HepG2 (cell line): ENCODE measurements around the gene EEIG1. TPM values are rescaled to one million over a fixed set of nuclear protein-coding genes. Genes with fewer than 3 reads are reported as not detected.

Experiments
- DMAP1 ChIP-seq: IDR thresholded peaks from 2 replicates; pipeline ENCODE4 v1.6.1; 2016
- FOXK1 ChIP-seq: sonication (generic); formaldehyde crosslinking; IDR thresholded peaks from 2 replicates; pipeline ENCODE4 v1.4.0; 2020; ENCODE audit warnings: low read depth, missing genetic modification reagents, borderline replicate concordance
- FOXO1 ChIP-seq: sonication (generic); formaldehyde crosslinking; IDR thresholded peaks from 2 replicates; pipeline ENCODE4 v1.4.0; 2020; ENCODE audit warnings: missing genetic modification reagents
- KAT7 ChIP-seq: IDR thresholded peaks from 2 replicates; pipeline ENCODE4 v1.6.1; 2018; ENCODE audit warnings: borderline replicate concordance, missing compliant biosample characterization
- KAT8 ChIP-seq: IDR thresholded peaks from 2 replicates; pipeline ENCODE4 v1.6.1; 2016; ENCODE audit warnings: missing genetic modification reagents, missing compliant biosample characterization
- MYC ChIP-seq: sonication (generic); formaldehyde crosslinking; IDR thresholded peaks from 2 replicates; pipeline ENCODE4 v1.9.0; 2021; ENCODE audit warnings: missing genetic modification reagents, borderline replicate concordance
- NFKB2 ChIP-seq: sonication (generic); formaldehyde crosslinking; IDR thresholded peaks from 2 replicates; pipeline ENCODE4 v1.4.0; 2020; ENCODE audit warnings: missing genetic modification reagents, borderline replicate concordance
- POLR2A ChIP-seq, 2 experiments: IDR thresholded peaks; 2 replicates each; pipeline ENCODE4 v1.6.1; 2011; ENCODE audit warnings: low read depth in 2 of 2, low read length in 2 of 2, mild to moderate bottlenecking in 1 of 2, moderate library complexity in 1 of 2; ENCODE audit not compliant: insufficient read depth in 1 of 2
- RBM22 ChIP-seq: fragments of 200-400 bp; formaldehyde crosslinking; optimal IDR thresholded peaks from 2 replicates; pipeline ENCODE3; 2017; ENCODE audit warnings: mild to moderate bottlenecking, low read length, moderate library complexity
- YEATS2 ChIP-seq: sonication (generic); formaldehyde crosslinking; IDR thresholded peaks from 2 replicates; pipeline ENCODE4 v1.4.0; 2020; ENCODE audit warnings: missing genetic modification reagents, borderline replicate concordance
- ZNF383 ChIP-seq: sonication (generic); formaldehyde crosslinking; IDR thresholded peaks from 2 replicates; pipeline ENCODE4 v1.4.0; 2020; ENCODE audit warnings: missing genetic modification reagents, mild to moderate bottlenecking, borderline replicate concordance
- ZNF451 ChIP-seq: sonication (generic); formaldehyde crosslinking; IDR thresholded peaks from 2 replicates; pipeline ENCODE4 v1.5.0; 2020; ENCODE audit warnings: mild to moderate bottlenecking, missing genetic modification reagents
- ZNF598 ChIP-seq: sonication (generic); formaldehyde crosslinking; IDR thresholded peaks from 2 replicates; pipeline ENCODE4 v1.5.1; 2020; ENCODE audit warnings: mild to moderate bottlenecking, missing genetic modification reagents, borderline replicate concordance
- ZNF629 ChIP-seq: sonication (generic); formaldehyde crosslinking; conservative IDR thresholded peaks from 2 replicates; pipeline ENCODE4 v1.5.0; 2020; ENCODE audit warnings: missing genetic modification reagents
- ZNF749 ChIP-seq: sonication (generic); formaldehyde crosslinking; IDR thresholded peaks from 2 replicates; pipeline ENCODE4 v1.8.0; 2022; ENCODE audit warnings: mild to moderate bottlenecking, missing genetic modification reagents, moderate library complexity, borderline replicate concordance
- ZNF883 ChIP-seq: sonication (generic); formaldehyde crosslinking; IDR thresholded peaks from 2 replicates; pipeline ENCODE4 v1.5.1; 2020; ENCODE audit warnings: mild to moderate bottlenecking, missing genetic modification reagents; ENCODE audit errors: not compliant biosample characterization
- polyA plus RNA-seq, 8 experiments: library from polyadenylated mRNA; depleted of rRNA in 3 of 8; stranded (reverse) in 7 of 8; unstranded in 1 of 8; fragments of >200 nt; fragmentation: Illumina TruSeq in 4 of 8; extraction: Trizol in 4 of 8; gene quantifications; 2 replicates each; pipeline versions ENCODE4 v1.2.1 to v1.2.3, GENCODE V29; 2011 to 2016; ENCODE audit warnings: low read depth in 4 of 8, missing spikeins in 1 of 8, mixed read lengths in 1 of 8; ENCODE audit not compliant: insufficient read depth in 1 of 8
- total RNA-seq, 5 experiments: library from RNA; depleted of rRNA; stranded (reverse); fragments of >200 nt; fragmentation: Illumina TruSeq; extraction: Trizol; gene quantifications; 2 replicates each; pipeline ENCODE4 v1.2.3, GENCODE V29; 2016; ENCODE audit warnings: low read depth in 1 of 5
- TF ChIP-seq, protein P1 (sequence below): sonication (generic); formaldehyde crosslinking; IDR thresholded peaks from 2 replicates; pipeline ENCODE4 v1.8.0; 2023; ENCODE audit warnings: mild to moderate bottlenecking, missing genetic modification reagents
- TF ChIP-seq, protein P2 (sequence below): sonication (generic); formaldehyde crosslinking; IDR thresholded peaks from 2 replicates; pipeline ENCODE4; 2020; ENCODE audit warnings: missing genetic modification reagents, mild to moderate bottlenecking, borderline replicate concordance
- TF ChIP-seq, protein P3 (sequence below): sonication (generic); formaldehyde crosslinking; IDR thresholded peaks from 2 replicates; pipeline ENCODE4 v1.5.0; 2020; ENCODE audit warnings: missing genetic modification reagents
- TF ChIP-seq, protein P4 (sequence below): sonication (generic); formaldehyde crosslinking; IDR thresholded peaks from 2 replicates; pipeline ENCODE4 v1.8.0; 2022; ENCODE audit warnings: missing genetic modification reagents, mild to moderate bottlenecking, borderline replicate concordance
- TF ChIP-seq, protein P5 (sequence below): IDR thresholded peaks from 2 replicates; pipeline ENCODE4 v1.6.1; 2018; ENCODE audit warnings: missing genetic modification reagents, mild to moderate bottlenecking, missing compliant biosample characterization

Gene EEIG1
- total and polyA plus RNA-seq, 2 of the 13 experiments (the other 11 are each of a cell fraction or from before 2014, with no cell fraction given), result 16.6 to 25.2 TPM

DNA sequence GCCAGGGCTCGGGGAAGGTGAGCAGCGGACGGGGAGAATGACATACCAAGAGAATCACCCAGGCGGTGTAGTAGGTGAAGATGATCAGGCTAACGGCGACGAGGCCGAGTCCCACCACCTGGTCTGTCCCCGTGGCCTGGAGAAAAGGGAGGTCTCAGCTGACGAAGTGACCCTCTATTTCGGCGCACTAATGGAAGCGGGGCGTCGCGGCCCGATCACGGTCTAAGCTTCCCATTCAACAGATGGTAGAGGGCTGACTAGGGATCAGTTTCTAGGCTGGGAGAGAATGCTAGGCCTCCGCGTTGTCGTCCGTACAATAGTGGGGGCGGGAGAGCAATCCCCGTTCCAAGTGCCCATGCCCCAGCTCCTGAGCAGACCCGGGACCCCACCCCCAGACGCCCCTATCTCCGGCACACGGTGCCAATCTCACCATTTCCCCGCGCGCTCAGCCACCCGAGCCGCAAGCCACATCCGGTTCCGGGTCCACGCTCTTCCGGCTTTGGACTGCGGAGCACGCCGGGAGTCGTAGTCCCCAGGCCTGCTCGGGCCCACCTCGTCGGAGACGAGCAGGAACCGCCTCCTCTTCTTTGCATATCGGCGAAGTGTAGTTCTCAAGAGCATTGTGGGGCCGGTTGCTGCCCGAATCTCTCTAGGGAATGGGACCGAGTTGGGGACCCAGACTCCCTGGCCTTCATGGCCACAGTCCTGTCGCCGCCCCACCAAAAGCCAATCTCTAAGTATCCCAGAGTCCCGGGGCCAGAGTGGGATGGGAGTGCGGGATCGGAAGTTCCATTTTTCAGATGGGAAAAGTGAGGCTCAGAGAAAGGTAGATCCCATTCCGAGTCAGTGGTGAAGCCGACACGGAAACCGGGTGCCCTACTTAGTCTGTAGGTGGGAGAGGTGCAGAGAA is 43.1 kb downstream of the EEIG1 start, which contains the start of gene DPM2 (continued):
- TF ChIP-seq, protein P1, sequence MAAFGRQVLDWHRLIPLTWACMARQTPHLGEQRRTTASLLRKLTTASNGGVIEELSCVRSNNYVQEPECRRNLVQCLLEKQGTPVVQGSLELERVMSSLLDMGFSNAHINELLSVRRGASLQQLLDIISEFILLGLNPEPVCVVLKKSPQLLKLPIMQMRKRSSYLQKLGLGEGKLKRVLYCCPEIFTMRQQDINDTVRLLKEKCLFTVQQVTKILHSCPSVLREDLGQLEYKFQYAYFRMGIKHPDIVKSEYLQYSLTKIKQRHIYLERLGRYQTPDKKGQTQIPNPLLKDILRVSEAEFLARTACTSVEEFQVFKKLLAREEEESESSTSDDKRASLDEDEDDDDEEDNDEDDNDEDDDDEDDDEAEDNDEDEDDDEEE (CRISPR knock-in tag), result peak; percentile 65; the same call in 1 of the 2 replicates
- peak; percentile 62; the same call in 1 of the 2 replicates for TF ChIP-seq MYC
- peak; percentile 62; the same call in 1 of the 2 replicates for TF ChIP-seq YEATS2 (CRISPR knock-in tag)
- TF ChIP-seq KAT7 (CRISPR knock-in tag), result peak; percentile 50; the same call in 1 of the 2 replicates
- TF ChIP-seq DMAP1 (CRISPR knock-in tag), result 0 out of 2 replicates have a peak, but pooled peaks have one; percentile 55
- TF ChIP-seq ZNF383 (CRISPR knock-in tag), result no peak
- peak; percentile 92 for TF ChIP-seq ZNF629
- TF ChIP-seq, protein P2, sequence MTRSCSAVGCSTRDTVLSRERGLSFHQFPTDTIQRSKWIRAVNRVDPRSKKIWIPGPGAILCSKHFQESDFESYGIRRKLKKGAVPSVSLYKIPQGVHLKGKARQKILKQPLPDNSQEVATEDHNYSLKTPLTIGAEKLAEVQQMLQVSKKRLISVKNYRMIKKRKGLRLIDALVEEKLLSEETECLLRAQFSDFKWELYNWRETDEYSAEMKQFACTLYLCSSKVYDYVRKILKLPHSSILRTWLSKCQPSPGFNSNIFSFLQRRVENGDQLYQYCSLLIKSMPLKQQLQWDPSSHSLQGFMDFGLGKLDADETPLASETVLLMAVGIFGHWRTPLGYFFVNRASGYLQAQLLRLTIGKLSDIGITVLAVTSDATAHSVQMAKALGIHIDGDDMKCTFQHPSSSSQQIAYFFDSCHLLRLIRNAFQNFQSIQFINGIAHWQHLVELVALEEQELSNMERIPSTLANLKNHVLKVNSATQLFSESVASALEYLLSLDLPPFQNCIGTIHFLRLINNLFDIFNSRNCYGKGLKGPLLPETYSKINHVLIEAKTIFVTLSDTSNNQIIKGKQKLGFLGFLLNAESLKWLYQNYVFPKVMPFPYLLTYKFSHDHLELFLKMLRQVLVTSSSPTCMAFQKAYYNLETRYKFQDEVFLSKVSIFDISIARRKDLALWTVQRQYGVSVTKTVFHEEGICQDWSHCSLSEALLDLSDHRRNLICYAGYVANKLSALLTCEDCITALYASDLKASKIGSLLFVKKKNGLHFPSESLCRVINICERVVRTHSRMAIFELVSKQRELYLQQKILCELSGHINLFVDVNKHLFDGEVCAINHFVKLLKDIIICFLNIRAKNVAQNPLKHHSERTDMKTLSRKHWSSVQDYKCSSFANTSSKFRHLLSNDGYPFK, result peak; percentile 74; the same call in 1 of the 2 replicates
- TF ChIP-seq ZNF749 (CRISPR knock-in tag), result peak; percentile 59; the same call in 1 of the 2 replicates
- TF ChIP-seq, protein P3, sequence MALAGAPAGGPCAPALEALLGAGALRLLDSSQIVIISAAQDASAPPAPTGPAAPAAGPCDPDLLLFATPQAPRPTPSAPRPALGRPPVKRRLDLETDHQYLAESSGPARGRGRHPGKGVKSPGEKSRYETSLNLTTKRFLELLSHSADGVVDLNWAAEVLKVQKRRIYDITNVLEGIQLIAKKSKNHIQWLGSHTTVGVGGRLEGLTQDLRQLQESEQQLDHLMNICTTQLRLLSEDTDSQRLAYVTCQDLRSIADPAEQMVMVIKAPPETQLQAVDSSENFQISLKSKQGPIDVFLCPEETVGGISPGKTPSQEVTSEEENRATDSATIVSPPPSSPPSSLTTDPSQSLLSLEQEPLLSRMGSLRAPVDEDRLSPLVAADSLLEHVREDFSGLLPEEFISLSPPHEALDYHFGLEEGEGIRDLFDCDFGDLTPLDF (CRISPR knock-in tag), result peak; percentile 81; the same call in 1 of the 2 replicates
- TF ChIP-seq FOXO1 (CRISPR knock-in tag), result peak; percentile 18; the same call in 1 of the 2 replicates
- TF ChIP-seq ZNF883, result peak; percentile 17
- TF ChIP-seq, protein P4, sequence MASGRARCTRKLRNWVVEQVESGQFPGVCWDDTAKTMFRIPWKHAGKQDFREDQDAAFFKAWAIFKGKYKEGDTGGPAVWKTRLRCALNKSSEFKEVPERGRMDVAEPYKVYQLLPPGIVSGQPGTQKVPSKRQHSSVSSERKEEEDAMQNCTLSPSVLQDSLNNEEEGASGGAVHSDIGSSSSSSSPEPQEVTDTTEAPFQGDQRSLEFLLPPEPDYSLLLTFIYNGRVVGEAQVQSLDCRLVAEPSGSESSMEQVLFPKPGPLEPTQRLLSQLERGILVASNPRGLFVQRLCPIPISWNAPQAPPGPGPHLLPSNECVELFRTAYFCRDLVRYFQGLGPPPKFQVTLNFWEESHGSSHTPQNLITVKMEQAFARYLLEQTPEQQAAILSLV (CRISPR knock-in tag), result peak; percentile 62; the same call in 1 of the 2 replicates
- TF ChIP-seq RBM22, result peak; percentile 85
- TF ChIP-seq, protein P5, sequence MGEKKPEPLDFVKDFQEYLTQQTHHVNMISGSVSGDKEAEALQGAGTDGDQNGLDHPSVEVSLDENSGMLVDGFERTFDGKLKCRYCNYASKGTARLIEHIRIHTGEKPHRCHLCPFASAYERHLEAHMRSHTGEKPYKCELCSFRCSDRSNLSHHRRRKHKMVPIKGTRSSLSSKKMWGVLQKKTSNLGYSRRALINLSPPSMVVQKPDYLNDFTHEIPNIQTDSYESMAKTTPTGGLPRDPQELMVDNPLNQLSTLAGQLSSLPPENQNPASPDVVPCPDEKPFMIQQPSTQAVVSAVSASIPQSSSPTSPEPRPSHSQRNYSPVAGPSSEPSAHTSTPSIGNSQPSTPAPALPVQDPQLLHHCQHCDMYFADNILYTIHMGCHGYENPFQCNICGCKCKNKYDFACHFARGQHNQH (CRISPR knock-in tag), result 0 out of 2 replicates have a peak, but pooled peaks have one; percentile 15
- peak; percentile 32; the same call in 1 of the 2 replicates for TF ChIP-seq FOXK1 (CRISPR knock-in tag)
- peak; percentile 90 for TF ChIP-seq KAT8 (CRISPR knock-in tag)
- peak; percentile 56; the same call in 1 of the 2 replicates for TF ChIP-seq NFKB2 (CRISPR knock-in tag)
- TF ChIP-seq ZNF598 (CRISPR knock-in tag), result 0 out of 2 replicates have a peak, but pooled peaks have one; percentile 46
- TF ChIP-seq ZNF451 (CRISPR knock-in tag), result 0 out of 2 replicates have a peak, but pooled peaks have one; percentile 30
- peak; percentile 50 to 71 for TF ChIP-seq POLR2A (IDR thresholded peaks at IDR 0.05; ENCODE audit: insufficient read depth in 1 of 2, low read depth in 2 of 2, low read length in 2 of 2)
